NT2/D1 (cell line): Measurements from ENCODE around the gene KIFC3.

Experiments used
- YY1 ChIP-seq: IDR thresholded peaks from 2 replicates; pipeline ENCODE4 v1.6.1; 2011; ENCODE audit not compliant: insufficient read length, insufficient read depth
- ZNF274 ChIP-seq: IDR thresholded peaks from 2 replicates; pipeline ENCODE4 v1.6.1; 2011; ENCODE audit warnings: mild to moderate bottlenecking, low read depth, low read length

- TF ChIP-seq ZNF274: no peak
- no peak for TF ChIP-seq YY1
Observed at GRCh38 chr16:57807968-57808528, 5.8 kb upstream of the KIFC3 start.
